Hepatocyte (in vitro differentiated cells): Measurements from ENCODE around the gene FAM117B. TPM values are rescaled to one million over a fixed set of nuclear protein-coding genes. Genes with fewer than 3 reads are reported as not detected.

Source experiments
- DNase-seq: peaks from one replicate; pipeline ENCODE4 v3.0.0-alpha.2; 2016; ENCODE audit warnings: low spot score
- H2AFZ ChIP-seq: fragments of 200-600 bp; sonication (generic); 2 replicates; pipeline ENCODE4 v1.6.0; 2016; ENCODE audit warnings: antibody characterized with exemption, mild to moderate bottlenecking
- H3K27ac ChIP-seq: fragments of 200-600 bp; sonication (generic); 2 replicates; pipeline ENCODE4 v1.5.1; 2016; ENCODE audit warnings: mild to moderate bottlenecking
- H3K27me3 ChIP-seq: fragments of 200-600 bp; sonication (generic); 2 replicates; pipeline ENCODE4 v1.6.1; 2016
- H3K36me3 ChIP-seq: fragments of 200-600 bp; sonication (generic); replicated peaks from 2 replicates; pipeline ENCODE4 v1.5.1; 2016; ENCODE audit warnings: low read depth; ENCODE audit not compliant: insufficient read depth
- H3K4me1 ChIP-seq: fragments of 200-600 bp; sonication (generic); 2 replicates; pipeline ENCODE4 v1.5.1; 2016; ENCODE audit warnings: mild to moderate bottlenecking, moderate library complexity; ENCODE audit not compliant: insufficient read depth
- H3K4me2 ChIP-seq: fragments of 200-600 bp; sonication (generic); 2 replicates; pipeline ENCODE4 v1.6.0; 2016
- H3K4me3 ChIP-seq: fragments of 200-600 bp; sonication (generic); 2 replicates; pipeline ENCODE4 v1.5.1; 2016; ENCODE audit warnings: mild to moderate bottlenecking
- H3K79me2 ChIP-seq: fragments of 200-600 bp; sonication (generic); 2 replicates; pipeline ENCODE4 v1.6.0; 2017; ENCODE audit warnings: mild to moderate bottlenecking
- H3K9me2 ChIP-seq: fragments of 200-600 bp; sonication (generic); replicated peaks from 2 replicates; pipeline ENCODE4 v1.6.0; 2017; ENCODE audit warnings: mild to moderate bottlenecking; ENCODE audit not compliant: insufficient read depth
- H3K9me3 ChIP-seq: fragments of 200-600 bp; sonication (generic); 2 replicates; pipeline ENCODE4 v1.5.1; 2016; ENCODE audit warnings: low read depth, mild to moderate bottlenecking
- H4K20me1 ChIP-seq: fragments of 200-600 bp; sonication (generic); 2 replicates; pipeline ENCODE4 v1.6.0; 2016; ENCODE audit warnings: mild to moderate bottlenecking; ENCODE audit not compliant: insufficient read depth, poor library complexity, severe bottlenecking
- EZH2 ChIP-seq: fragments of 200-600 bp; sonication (generic); IDR thresholded peaks from 2 replicates; pipeline ENCODE4 v1.6.1; 2016; ENCODE audit warnings: antibody characterized with exemption, mild to moderate bottlenecking, borderline replicate concordance
- EZH2phosphoT487 ChIP-seq: fragments of 200-600 bp; sonication (generic); IDR thresholded peaks from one replicate; pipeline ENCODE4 v1.6.1; 2018; ENCODE audit warnings: antibody characterized with exemption, mild to moderate bottlenecking, low read depth, moderate library complexity; ENCODE audit not compliant: unreplicated experiment, severe bottlenecking
- WGBS: methylation state at CpG from one replicate; pipeline ENCODE4 v1.1.6; 2016; ENCODE audit warnings: low lambda C conversion rate; ENCODE audit errors: missing lambda C conversion rate; 5-methylcytosine and 5-hydroxymethylcytosine counted together
- polyA plus RNA-seq: library from polyadenylated mRNA; unstranded; fragments of >200 nt; fragmentation: Nextera tagmentation; extraction: Ambion mirVana; gene quantifications from 2 replicates; pipeline ENCODE4 v1.2.1, GENCODE V29; 2016
- total RNA-seq: library from RNA; depleted of rRNA; stranded (reverse); fragments of >200 nt; gene quantifications from 2 replicates; pipeline ENCODE4 v1.2.3, GENCODE V29; 2014
- TF ChIP-seq, protein P1 (sequence below): fragments of 200-600 bp; sonication (generic); IDR thresholded peaks from 2 replicates; pipeline ENCODE4 v1.5.1; 2016; ENCODE audit warnings: antibody characterized with exemption, mild to moderate bottlenecking; ENCODE audit not compliant: poor library complexity

Gene FAM117B
- total and polyA plus RNA-seq, 2 experiments from 2014 or later = 9.0 to 13.8 TPM

DNA sequence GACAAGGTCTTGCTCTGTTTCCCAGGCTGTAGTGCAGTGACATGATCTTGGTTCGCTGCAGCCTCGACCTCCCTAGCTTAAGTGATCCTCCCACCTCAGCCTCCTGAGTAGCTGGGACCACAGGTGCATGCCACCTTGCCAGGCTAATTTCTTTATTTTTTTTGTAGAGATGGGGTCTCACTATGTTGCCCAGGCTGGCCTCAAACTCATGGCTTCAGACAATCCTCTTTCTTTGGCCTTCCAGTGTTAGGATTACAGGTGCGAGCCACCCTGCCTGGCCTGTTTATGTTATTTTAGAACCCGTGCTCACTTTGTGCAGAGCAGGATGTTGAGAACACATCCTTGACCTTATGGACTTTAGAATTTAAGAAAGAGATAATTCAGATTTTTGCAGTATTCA is 17.4 kb downstream of the FAM117B start:
- no peaks in the 10 kb centered on the region for H3K4me1 ChIP-seq
- 94% methylated on average over 4 of the region's 4 CpGs for WGBS
- no peak overlapping the region for H3K27ac ChIP-seq
- peaks cover 96% of the 10 kb centered on the region for H3K79me2 ChIP-seq
- H2AFZ ChIP-seq = no peak overlapping the region
- peaks cover 4% of the 10 kb centered on the region for H4K20me1 ChIP-seq
- DNase-seq = no peak
- H3K9me2 ChIP-seq = no peaks in the 10 kb centered on the region
- no peak for TF ChIP-seq EZH2phosphoT487
- TF ChIP-seq, protein P1, sequence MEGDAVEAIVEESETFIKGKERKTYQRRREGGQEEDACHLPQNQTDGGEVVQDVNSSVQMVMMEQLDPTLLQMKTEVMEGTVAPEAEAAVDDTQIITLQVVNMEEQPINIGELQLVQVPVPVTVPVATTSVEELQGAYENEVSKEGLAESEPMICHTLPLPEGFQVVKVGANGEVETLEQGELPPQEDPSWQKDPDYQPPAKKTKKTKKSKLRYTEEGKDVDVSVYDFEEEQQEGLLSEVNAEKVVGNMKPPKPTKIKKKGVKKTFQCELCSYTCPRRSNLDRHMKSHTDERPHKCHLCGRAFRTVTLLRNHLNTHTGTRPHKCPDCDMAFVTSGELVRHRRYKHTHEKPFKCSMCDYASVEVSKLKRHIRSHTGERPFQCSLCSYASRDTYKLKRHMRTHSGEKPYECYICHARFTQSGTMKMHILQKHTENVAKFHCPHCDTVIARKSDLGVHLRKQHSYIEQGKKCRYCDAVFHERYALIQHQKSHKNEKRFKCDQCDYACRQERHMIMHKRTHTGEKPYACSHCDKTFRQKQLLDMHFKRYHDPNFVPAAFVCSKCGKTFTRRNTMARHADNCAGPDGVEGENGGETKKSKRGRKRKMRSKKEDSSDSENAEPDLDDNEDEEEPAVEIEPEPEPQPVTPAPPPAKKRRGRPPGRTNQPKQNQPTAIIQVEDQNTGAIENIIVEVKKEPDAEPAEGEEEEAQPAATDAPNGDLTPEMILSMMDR = no peak
- H3K4me2 ChIP-seq = no peak overlapping the region
- H3K36me3 ChIP-seq = no peaks in the 10 kb centered on the region
- H3K4me3 ChIP-seq = no peak overlapping the region
- no peaks in the 10 kb centered on the region for H3K27me3 ChIP-seq
- no peaks in the 10 kb centered on the region for H3K9me3 ChIP-seq

DNA sequence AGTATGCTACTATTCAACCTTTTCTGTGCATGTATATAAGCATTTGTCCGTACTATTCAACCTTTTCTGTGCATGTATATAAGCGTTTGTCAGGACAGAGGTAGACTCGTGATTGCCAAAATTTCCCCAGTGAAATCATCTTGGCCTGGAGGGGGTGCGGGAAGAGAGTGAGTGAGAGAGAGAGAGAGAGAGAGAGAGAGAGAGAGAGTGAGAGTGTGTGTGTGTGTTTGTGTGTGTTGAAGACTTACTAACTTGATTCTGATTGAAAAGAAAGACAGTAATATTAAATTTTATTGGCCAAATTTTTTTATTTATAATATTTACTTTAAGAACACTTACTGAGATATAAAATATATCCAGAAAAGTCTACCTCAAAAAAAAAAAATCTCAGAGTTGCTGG is 19.1 kb downstream of the FAM117B start:
- Histone ChIP-seq H3K4me1 (no peaks in the 10 kb centered on the region), H3K27ac (no peak overlapping the region), H2AFZ (no peak overlapping the region), H3K79me2 (peaks cover 96% of the 10 kb centered on the region), H3K4me3 (no peak overlapping the region), H3K9me2 (no peaks in the 10 kb centered on the region), H3K36me3 (no peaks in the 10 kb centered on the region), H4K20me1 (peaks cover 4% of the 10 kb centered on the region), H3K9me3 (no peaks in the 10 kb centered on the region), H3K4me2 (no peak overlapping the region), H3K27me3 (no peaks in the 10 kb centered on the region)
- no peak for DNase-seq
- TF ChIP-seq EZH2 (no peak), EZH2phosphoT487 (no peak)
- TF ChIP-seq, protein P1 = no peak
- WGBS = 82% methylated on average over 4 of the region's 4 CpGs

DNA sequence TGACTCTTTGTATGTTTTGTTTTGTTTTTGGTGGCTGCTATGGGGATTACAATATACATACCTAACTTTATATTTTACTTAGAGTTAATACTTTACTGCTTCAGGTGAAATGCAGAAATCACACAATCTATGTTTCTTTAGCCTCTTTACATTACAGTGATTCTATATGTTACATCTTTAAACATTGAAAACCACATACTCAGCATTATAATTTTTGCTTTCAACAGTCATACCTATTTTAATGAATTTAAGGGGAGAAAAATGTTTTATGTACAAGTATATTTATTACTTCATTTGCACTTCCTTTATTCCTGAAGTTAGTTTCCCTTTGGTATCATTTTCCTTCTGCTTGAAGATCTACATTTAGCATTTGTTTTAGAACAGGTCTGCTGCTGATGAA is 23.1 kb downstream of the FAM117B start:
- peaks cover 96% of the 10 kb centered on the region for H3K79me2 ChIP-seq
- TF ChIP-seq, protein P1 = no peak
- no peak for TF ChIP-seq EZH2
- no peak for TF ChIP-seq EZH2phosphoT487
- no peaks in the 10 kb centered on the region for H3K9me2 ChIP-seq
- H4K20me1 ChIP-seq = no peaks in the 10 kb centered on the region
- H2AFZ ChIP-seq = no peak overlapping the region
- H3K36me3 ChIP-seq = no peaks in the 10 kb centered on the region
- no peaks in the 10 kb centered on the region for H3K27me3 ChIP-seq
- no peaks in the 10 kb centered on the region for H3K4me1 ChIP-seq
- DNase-seq = no peak
- H3K9me3 ChIP-seq = no peaks in the 10 kb centered on the region
- H3K4me2 ChIP-seq = no peak overlapping the region
- H3K4me3 ChIP-seq = no peak overlapping the region
- no peak overlapping the region for H3K27ac ChIP-seq

DNA sequence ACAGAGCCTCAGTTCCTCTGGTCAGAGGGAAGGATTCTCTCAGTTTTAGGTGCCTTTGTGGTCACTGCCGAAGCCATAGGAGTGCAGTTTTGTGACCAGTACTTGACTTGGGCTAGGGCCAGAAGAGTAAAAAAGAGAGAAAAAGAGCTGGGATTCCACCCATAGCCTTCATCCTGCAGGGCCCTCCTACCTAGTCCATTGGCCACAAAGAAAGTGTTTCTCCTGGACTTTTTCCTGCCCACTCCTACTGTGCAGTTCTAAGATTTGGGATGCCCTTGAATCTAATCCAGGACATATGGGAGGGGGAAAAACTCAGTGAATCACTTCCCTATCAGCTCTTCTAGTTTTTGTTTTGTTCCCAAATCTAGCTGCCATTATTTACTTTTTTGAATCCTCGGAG is 26.0 kb downstream of the FAM117B start:
- Histone ChIP-seq H3K4me1 (no peaks in the 10 kb centered on the region), H3K9me3 (no peaks in the 10 kb centered on the region), H3K4me2 (no peak overlapping the region), H3K27ac (no peak overlapping the region), H3K9me2 (no peaks in the 10 kb centered on the region), H3K27me3 (no peaks in the 10 kb centered on the region), H3K79me2 (peaks cover 94% of the 10 kb centered on the region), H3K36me3 (no peaks in the 10 kb centered on the region), H3K4me3 (no peak overlapping the region), H4K20me1 (no peaks in the 10 kb centered on the region), H2AFZ (no peak overlapping the region)
- TF ChIP-seq EZH2phosphoT487 (no peak), EZH2 (no peak)
- TF ChIP-seq, protein P1 = no peak
- WGBS = 93% methylated on average over 2 of the region's 2 CpGs
- DNase-seq = no peak
